HepG2 (cell line): ENCODE measurements around the gene ZNF644.

Source experiments
- HCFC1 ChIP-seq: fragments of 150-350 bp; IDR thresholded peaks from 2 replicates; pipeline ENCODE4 v1.6.1; 2014; ENCODE audit warnings: low read depth, low read length
- HNRNPUL1 ChIP-seq: fragments of 200-400 bp; formaldehyde crosslinking; IDR thresholded peaks from 2 replicates; pipeline ENCODE4 v1.6.1; 2017; ENCODE audit warnings: low read depth, mild to moderate bottlenecking, low read length, moderate library complexity
- MTF1 ChIP-seq: sonication (generic); formaldehyde crosslinking; IDR thresholded peaks from 2 replicates; pipeline ENCODE4 v1.5.0; 2020; ENCODE audit warnings: missing genetic modification reagents
- MXI1 ChIP-seq: IDR thresholded peaks from 3 replicates; pipeline ENCODE4 v1.6.1; 2012; ENCODE audit warnings: low read depth, low read length, inconsistent platforms, borderline replicate concordance
- ZNF274 ChIP-seq: sonication (generic); formaldehyde crosslinking; IDR thresholded peaks from 2 replicates; pipeline ENCODE4 v1.5.1; 2020; ENCODE audit warnings: mild to moderate bottlenecking, missing genetic modification reagents

DNA sequence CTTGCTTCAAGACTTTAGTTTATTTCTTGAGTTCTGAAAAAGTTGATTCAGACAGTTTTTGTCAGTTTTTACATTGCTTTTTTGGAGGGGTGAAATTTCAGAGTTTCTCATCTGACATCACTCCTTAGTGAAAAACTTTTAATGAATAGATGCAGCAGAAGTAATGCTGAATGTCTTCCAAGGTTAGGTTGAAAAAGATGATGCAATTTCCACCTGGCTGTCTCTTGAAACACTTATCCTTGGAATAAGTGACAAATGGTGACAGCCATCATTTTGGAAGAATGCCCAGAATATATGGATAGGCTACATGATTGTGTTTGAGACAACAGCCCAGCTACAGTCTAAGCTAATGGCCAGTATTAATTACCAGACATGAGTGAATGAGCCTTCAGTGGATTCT lies 140.8 kb downstream of the ZNF644 start:
- TF ChIP-seq ZNF274 (CRISPR knock-in tag) (no peak), MTF1 (CRISPR knock-in tag) (no peak), MXI1 (no peak), HNRNPUL1 (no peak), HCFC1 (no peak)
